NCI-H526 treated with DMSO at 0.1 percent for 48 hours (cell line): ENCODE results near the gene MIPOL1.
"Not testable (repeated sequence)": the region's sequence is repeated elsewhere in the genome, so short reads cannot be mapped to it uniquely, and the experiment has no call there.

Source experiments
- DNase-seq: peaks from one replicate; lab custom pipeline; 2025; lab: John Stamatoyannopoulos, UW

Gene MIPOL1

GRCh38 chr14:37197421-37198272 lies at the start of gene MIPOL1:
Gene MIPOL1, plus strand, starts transcription at chr14:37197937. Its CDS starts 49,952 bp downstream, at chr14:37247889.
- peak; percentile 82 for DNase-seq

GRCh38 chr14:37150414-37150813 lies 47.3 kb upstream of the MIPOL1 start:
- DNase-seq = peak; percentile 52

GRCh38 chr14:37153005-37153404 lies 44.7 kb upstream of the MIPOL1 start:
- no peak for DNase-seq

- DNase-seq = no peak
Measured at GRCh38 chr14:37153483-37153882, 44.3 kb upstream of the MIPOL1 start.

GRCh38 chr14:37157987-37158386 lies 39.8 kb upstream of the MIPOL1 start:
- no peak for DNase-seq

- DNase-seq = not testable (repeated sequence)
Measured at GRCh38 chr14:37162307-37162706, 35.4 kb upstream of the MIPOL1 start.

GRCh38 chr14:37165794-37166193 lies 31.9 kb upstream of the MIPOL1 start:
- no peak for DNase-seq

- no peak for DNase-seq
Measured at GRCh38 chr14:37167151-37168047, 30.3 kb upstream of the MIPOL1 start.

GRCh38 chr14:37168721-37169120 lies 29.0 kb upstream of the MIPOL1 start:
- no peak for DNase-seq

- DNase-seq = no peak
Measured at GRCh38 chr14:37170237-37170636, 27.5 kb upstream of the MIPOL1 start.

GRCh38 chr14:37170993-37171392 lies 26.7 kb upstream of the MIPOL1 start:
- DNase-seq = no peak

GRCh38 chr14:37171678-37172023 lies 26.1 kb upstream of the MIPOL1 start:
- no peak for DNase-seq

- DNase-seq = peak; percentile 87
Measured at GRCh38 chr14:37172024-37172869, 25.5 kb upstream of the MIPOL1 start, which contains the start of gene SLC25A21. Gene SLC25A21, minus strand, starts transcription at chr14:37172606.

GRCh38 chr14:37172936-37173614 lies 24.7 kb upstream of the MIPOL1 start:
- DNase-seq = no peak

GRCh38 chr14:37179896-37180502 lies 17.7 kb upstream of the MIPOL1 start:
- no peak for DNase-seq

- DNase-seq = not testable (repeated sequence)
Measured at GRCh38 chr14:37180886-37181285, 16.9 kb upstream of the MIPOL1 start.

- DNase-seq = no peak
Measured at GRCh38 chr14:37181441-37181840, 16.3 kb upstream of the MIPOL1 start.

- DNase-seq = not testable (repeated sequence)
Measured at GRCh38 chr14:37184520-37184919, 13.2 kb upstream of the MIPOL1 start.

GRCh38 chr14:37185670-37186069 lies 12.1 kb upstream of the MIPOL1 start:
- DNase-seq = no peak

GRCh38 chr14:37186865-37187264 lies 10.9 kb upstream of the MIPOL1 start:
- DNase-seq = no peak

GRCh38 chr14:37187294-37187693 lies 10.4 kb upstream of the MIPOL1 start:
- DNase-seq = no peak
